Thoracic aorta (tissue), 2 donors: ENCODE measurements around the gene RASD1. TPM values are rescaled to one million over a fixed set of nuclear protein-coding genes. Genes with fewer than 3 reads are reported as not detected.

Experiments
- ATAC-seq: fragments of 150-250 bp; one replicate; pipeline ENCODE4 v1.8.0; 2017; ENCODE audit warnings: low read depth; ENCODE audit not compliant: insufficient number of reproducible peaks, low FRiP score
- DNase-seq: peaks from one replicate; pipeline ENCODE4 v3.0.0-alpha.2; 2020; ENCODE audit warnings: low spot score
- H3K27ac ChIP-seq, 2 donors: fragments of 200-600 bp; sonication (generic); 1 replicate in 1 of 2; 2 replicates in 1 of 2; pipeline ENCODE4 v1.5.1; 2016; ENCODE audit warnings: mild to moderate bottlenecking in 2 of 2, moderate library complexity in 2 of 2
- H3K27me3 ChIP-seq: fragments of 200-600 bp; sonication (generic); replicated peaks from 2 replicates; pipeline ENCODE4 v1.6.0; 2016; ENCODE audit warnings: mild to moderate bottlenecking; ENCODE audit not compliant: insufficient read depth
- H3K36me3 ChIP-seq: fragments of 200-600 bp; sonication (generic); one replicate; pipeline ENCODE4 v1.5.1; 2016
- H3K4me1 ChIP-seq, 2 donors: fragments of 200-600 bp; sonication (generic); 1 replicate in 1 of 2; 2 replicates in 1 of 2; pipeline versions ENCODE4 v1.5.1 to v1.6.0; 2016; ENCODE audit warnings: low read depth in 2 of 2, mild to moderate bottlenecking in 1 of 2; ENCODE audit not compliant: control insufficient read depth in 1 of 2
- H3K4me3 ChIP-seq: fragments of 200-600 bp; sonication (generic); 2 replicates; pipeline ENCODE4 v1.5.1; 2016; ENCODE audit warnings: mild to moderate bottlenecking
- H3K9me3 ChIP-seq: fragments of 200-600 bp; sonication (generic); 2 replicates; pipeline ENCODE4 v1.5.1; 2016
- CTCF ChIP-seq: fragments of 200-600 bp; sonication (generic); IDR thresholded peaks from one replicate; pipeline ENCODE4 v1.5.1; 2019; ENCODE audit warnings: antibody characterized with exemption
- total RNA-seq, 2 donors: library from RNA; depleted of rRNA; stranded (reverse); fragments of >200 nt; gene quantifications; one replicate each; pipeline versions ENCODE4 v1.1.0 to v1.2.3, GENCODE V29; 2016

Gene RASD1
- total RNA-seq, 2 donors from 2014 or later = 23.0 to 28.9 TPM

DNA sequence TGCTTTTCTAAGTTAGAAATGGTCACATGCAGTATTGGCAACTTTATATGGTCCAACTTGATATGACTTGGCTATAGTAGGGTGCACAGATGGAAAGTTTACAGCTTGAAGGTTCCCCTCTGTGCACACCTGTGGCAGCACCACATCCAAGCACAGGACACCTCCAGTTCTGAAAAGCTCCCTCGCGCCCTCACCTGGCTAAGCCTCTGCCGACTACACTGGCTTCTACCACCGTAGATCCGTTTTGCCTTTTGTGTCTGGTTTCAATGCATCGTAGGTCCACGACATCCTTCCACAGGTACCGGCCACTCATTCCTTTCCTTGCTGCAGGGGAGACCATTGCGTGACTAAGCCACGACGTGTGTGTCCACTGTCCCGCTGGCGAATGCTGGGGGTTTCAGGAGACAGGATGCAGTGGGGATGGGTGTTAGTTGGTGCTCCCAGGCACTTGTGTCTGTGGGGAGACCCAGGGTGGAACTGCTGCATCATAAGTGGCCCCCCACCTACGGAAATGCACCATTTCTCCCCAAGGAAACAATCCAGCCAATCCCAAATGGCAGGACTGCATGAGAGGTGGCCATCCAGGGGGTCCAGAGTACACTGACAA lies 4.9 kb upstream of the RASD1 start:
- H3K4me3 ChIP-seq = no peak overlapping the region
- peaks cover 3 to 7% of the 10 kb centered on the region in 2 donors for H3K4me1 ChIP-seq
- no peaks in the 10 kb centered on the region for H3K27me3 ChIP-seq
- H3K36me3 ChIP-seq = no peaks in the 10 kb centered on the region
- ATAC-seq (no peak), DNase-seq (no peak)
- no peak for TF ChIP-seq CTCF
- H3K9me3 ChIP-seq = no peaks in the 10 kb centered on the region
- H3K27ac ChIP-seq = no peak overlapping the region

DNA sequence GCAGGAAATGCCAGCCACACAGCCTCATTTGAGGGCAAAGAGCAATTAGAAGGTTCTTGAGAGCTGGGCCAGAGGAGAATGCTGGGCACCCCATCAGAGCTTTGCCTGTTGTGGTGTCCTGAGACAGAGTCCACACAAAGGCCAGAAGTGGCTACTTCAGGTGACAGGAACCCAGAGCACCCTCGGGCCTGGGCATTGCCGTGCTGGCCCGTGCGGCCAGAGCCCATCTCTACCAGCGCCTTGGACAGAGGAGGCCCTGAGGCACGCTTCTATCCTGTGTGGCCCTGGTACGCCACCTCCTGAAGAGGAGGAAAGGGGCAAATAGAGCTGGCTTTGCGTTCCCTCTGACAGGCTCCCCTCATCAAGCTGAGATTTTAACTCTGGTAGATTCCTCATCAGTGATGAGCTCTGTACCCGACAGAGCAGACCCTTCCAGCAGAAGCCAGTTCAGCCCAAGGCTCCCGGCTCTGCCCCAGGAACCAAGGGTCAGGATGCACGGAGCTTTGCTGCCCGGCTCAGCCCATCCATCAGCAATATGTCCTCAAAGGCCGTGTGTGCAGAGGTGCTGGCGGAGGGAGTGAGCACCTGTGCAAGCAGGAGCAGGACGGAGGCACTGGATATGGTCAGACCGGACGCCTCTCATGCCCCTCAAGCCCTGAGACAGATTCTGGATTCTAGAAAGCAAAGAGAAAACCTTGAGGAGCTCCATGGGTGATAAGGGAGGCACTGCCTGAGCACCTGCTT lies 3.4 kb upstream of the RASD1 start:
- no peak for ATAC-seq
- Histone ChIP-seq H3K27me3 (no peaks in the 10 kb centered on the region), H3K27ac (no peak overlapping the region), H3K36me3 (no peaks in the 10 kb centered on the region), H3K4me1 (peaks cover 8 to 22% of the 10 kb centered on the region in 2 donors), H3K9me3 (no peaks in the 10 kb centered on the region), H3K4me3 (no peak overlapping the region)
- no peak for DNase-seq
- no peak for TF ChIP-seq CTCF

DNA sequence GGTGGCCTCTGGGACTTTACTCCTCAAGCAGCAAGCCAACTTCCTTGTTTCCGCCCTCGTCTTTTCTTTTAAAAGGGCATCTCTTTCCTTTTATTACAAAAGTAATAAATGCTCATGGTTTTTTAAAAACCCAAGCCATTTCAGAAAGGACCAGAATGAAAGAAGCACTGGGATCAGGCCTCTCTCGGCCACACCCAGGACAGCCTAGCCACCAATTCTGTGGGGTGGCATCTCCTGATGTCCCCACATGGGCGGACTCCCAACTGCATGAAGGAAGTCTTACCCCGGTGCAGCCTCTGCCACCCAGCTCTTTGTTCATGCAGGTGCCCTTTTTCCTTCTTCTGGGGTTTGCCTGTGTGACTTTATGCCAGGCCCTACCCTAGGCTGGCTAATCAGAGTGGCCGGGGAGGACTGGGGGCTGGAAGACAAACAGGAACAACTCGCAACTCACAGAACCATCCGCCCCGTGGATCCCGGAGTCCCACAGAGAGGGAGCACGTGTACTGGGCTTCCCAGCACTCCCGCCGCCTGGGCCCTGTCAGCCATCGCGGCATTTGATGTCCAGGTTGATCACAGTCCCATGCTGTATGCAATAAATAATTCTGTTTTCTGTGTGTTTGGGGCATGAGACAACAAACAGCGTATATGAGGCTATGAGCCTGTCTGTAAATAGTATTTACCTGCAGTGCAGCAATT lies 2.6 kb upstream of the RASD1 start:
- TF ChIP-seq CTCF = no peak
- Histone ChIP-seq H3K9me3 (no peaks in the 10 kb centered on the region), H3K4me1 (peaks cover 8 to 24% of the 10 kb centered on the region in 2 donors), H3K27me3 (no peaks in the 10 kb centered on the region), H3K4me3 (no peak overlapping the region), H3K36me3 (no peaks in the 10 kb centered on the region), H3K27ac (no peak overlapping the region)
- DNase-seq (no peak), ATAC-seq (no peak)

DNA sequence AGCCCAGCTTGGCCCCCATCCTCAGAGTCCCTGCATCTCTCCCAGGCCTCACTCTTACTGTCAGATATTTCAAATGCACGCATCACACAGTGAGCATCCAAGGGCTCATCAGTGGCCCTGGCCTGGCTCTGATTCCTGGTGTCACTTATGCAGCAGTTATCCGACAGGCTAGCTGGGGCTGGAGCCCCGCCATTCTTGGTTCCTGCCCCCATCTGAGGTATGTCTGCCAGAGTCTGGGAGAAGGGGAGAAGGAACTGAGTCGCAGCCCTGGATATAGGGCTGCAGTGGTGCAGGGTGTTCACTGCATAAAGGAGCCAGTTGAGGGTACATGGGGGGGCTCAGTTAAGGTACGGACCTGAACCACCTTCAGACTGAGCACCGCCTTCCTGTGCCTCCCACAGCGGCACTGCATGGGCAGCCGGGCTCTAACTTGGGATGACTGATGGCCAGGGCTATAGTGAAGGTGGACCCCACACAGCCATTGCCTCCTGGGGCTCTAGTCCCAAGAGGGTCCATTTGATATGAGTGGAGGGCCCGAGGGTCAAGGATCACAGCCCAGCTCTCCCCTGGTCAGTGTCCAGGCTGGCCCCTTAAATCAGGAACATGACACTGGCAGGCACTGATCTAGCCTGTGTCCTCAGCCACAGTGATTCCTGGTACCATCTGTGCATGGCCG lies 1.8 kb upstream of the RASD1 start:
- ATAC-seq (no peak), DNase-seq (no peak)
- Histone ChIP-seq H3K27ac (no peak overlapping the region), H3K9me3 (no peaks in the 10 kb centered on the region), H3K36me3 (no peaks in the 10 kb centered on the region), H3K4me1 (peaks cover 8 to 24% of the 10 kb centered on the region in 2 donors), H3K27me3 (no peaks in the 10 kb centered on the region), H3K4me3 (no peak overlapping the region)
- TF ChIP-seq CTCF = no peak
